Measurements from ENCODE around the gene KIAA1671. TPM values are rescaled to one million over a fixed set of nuclear protein-coding genes. Genes with fewer than 3 reads are reported as not detected.
A peak's percentile ranks its signal among the peaks of the same experiment; 100 is the strongest.

The KIAA1671 gene
- total and polyA plus RNA-seq, 2 of the 4 experiments (the other 2 are of a cell fraction): 0.02 TPM; not detected in 1

DNA sequence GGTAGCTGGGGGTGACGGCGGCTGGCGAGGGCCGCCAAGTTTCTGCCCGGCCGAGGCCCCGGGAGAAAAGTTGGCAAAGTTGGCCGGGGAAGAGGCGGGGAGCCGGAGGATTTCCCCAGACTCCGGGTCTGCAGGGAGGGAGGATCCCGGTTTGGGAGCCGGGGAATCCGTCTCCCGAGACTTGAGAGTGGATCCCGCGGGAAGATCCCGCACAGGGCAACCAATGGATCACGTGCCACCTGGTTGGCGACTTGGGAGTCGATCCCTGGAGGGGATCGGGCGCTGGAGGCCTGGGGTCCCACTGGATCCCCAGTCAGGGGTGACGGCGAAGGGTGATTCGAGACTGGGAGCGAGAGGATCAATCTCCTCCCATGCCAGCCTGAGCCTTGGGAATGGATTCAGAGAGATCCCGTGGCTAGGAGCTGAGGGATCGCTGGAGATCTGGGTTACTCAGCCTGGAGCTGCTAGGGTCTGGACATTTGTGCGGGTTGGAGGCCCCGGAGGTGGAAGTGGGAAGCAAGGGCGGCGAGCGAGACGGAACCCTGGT, 394 bp downstream of the KIAA1671 start:
- Histone ChIP-seq H3K27ac (ENCODE audit: insufficient read depth, low read length) (no peak overlapping the region), H3K14ac (replicated peaks; ENCODE audit: low read depth, low read length) (no peak overlapping the region), H4K8ac (ENCODE audit: low read depth in 2 of 2, low read length in 2 of 2) (no peak overlapping the region), H3K18ac (ENCODE audit: low read depth, low read length) (no peak overlapping the region), H4K20me1 (ENCODE audit: insufficient read depth, low read length) (no peaks in the 10 kb centered on the region), H2BK20ac (ENCODE audit: low read depth, low read length) (no peak overlapping the region), H2AK9ac (replicated peaks; ENCODE audit: low read depth, low read length, poor library complexity) (no peak overlapping the region), H3K9me3 (ENCODE audit: control insufficient read depth, insufficient read depth, low read length) (no peaks in the 10 kb centered on the region), H3K9ac (ENCODE audit: low read depth, low read length) (no peak overlapping the region), H2BK15ac (ENCODE audit: low read depth, low read length) (no peak overlapping the region), H3K4me2 (ENCODE audit: low read depth, low read length) (no peak overlapping the region; the same call in 1 of the 2 replicates), H3K56ac (ENCODE audit: extremely low read depth, insufficient read depth, low read length) (no peak overlapping the region), H3K23ac (ENCODE audit: low read depth, low read length) (no peak overlapping the region), H2AK5ac (ENCODE audit: low read depth, low read length) (no peak overlapping the region), H2BK5ac (ENCODE audit: low read depth, low read length, poor library complexity, severe bottlenecking) (no peak overlapping the region), H3K36me3 (ENCODE audit: control insufficient read depth, insufficient read depth, low read length) (no peaks in the 10 kb centered on the region), H2AFZ (replicated peaks; ENCODE audit: low read length, poor library complexity) (peak overlapping the region; percentile 94), H4K91ac (ENCODE audit: insufficient read depth, low read depth, low read length) (no peak overlapping the region), H3K79me1 (ENCODE audit: low read depth in 1 of 2, low read length in 2 of 2) (no peaks in the 10 kb centered on the region), H3K4ac (ENCODE audit: low read depth, low read length) (no peak overlapping the region), H4K5ac (ENCODE audit: low read depth, low read length) (no peak overlapping the region), H3K4me1 (ENCODE audit: control insufficient read depth, insufficient read depth, low read length) (no peaks in the 10 kb centered on the region), H3K4me3 (ENCODE audit: insufficient read depth, low read depth, low read length) (peak overlapping the region; percentile 39), H3K27me3 (ENCODE audit: control insufficient read depth, insufficient read depth, low read length) (peaks cover 21% of the 10 kb centered on the region), H3K9me1 (ENCODE audit: insufficient read depth, low read length) (no peaks in the 10 kb centered on the region), H2BK120ac (ENCODE audit: low read depth, low read length) (no peak overlapping the region)
- in situ Hi-C loops (cut with MboI; ENCODE audit: low sequenced_read_pairs): no loop called here
- BruUV-seq (replicated peaks): no TSS peak
- POLR2A ChIA-PET (ENCODE audit: unreplicated experiment): no interaction called here
- ATAC-seq (ENCODE audit: low read depth): peak; percentile 60
- CTCF ChIA-PET: no interaction called here
- peak; percentile 7 for DNase-seq
- TF ChIP-seq BHLHE40 (IDR thresholded peaks at IDR 0.05; ENCODE audit: low read depth, low read length): peak; percentile 58
- no peak for TF ChIP-seq POLR2A (IDR thresholded peaks at IDR 0.05; ENCODE audit: low read depth, low read length)
- TF ChIP-seq NFE2L2 (IDR thresholded peaks at IDR 0.05; ENCODE audit: low read depth, low read length): no peak
- no peak for TF ChIP-seq CHD1 (IDR thresholded peaks at IDR 0.05; ENCODE audit: low read depth, low read length)
- TF ChIP-seq, protein P1, sequence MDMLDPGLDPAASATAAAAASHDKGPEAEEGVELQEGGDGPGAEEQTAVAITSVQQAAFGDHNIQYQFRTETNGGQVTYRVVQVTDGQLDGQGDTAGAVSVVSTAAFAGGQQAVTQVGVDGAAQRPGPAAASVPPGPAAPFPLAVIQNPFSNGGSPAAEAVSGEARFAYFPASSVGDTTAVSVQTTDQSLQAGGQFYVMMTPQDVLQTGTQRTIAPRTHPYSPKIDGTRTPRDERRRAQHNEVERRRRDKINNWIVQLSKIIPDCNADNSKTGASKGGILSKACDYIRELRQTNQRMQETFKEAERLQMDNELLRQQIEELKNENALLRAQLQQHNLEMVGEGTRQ (IDR thresholded peaks at IDR 0.05; ENCODE audit: low read depth, low read length): peak; percentile 77
- intact Hi-C loops (cut with micrococcal nuclease): loop anchor here (1.0 kb wide), 1 partner anchor 95 kb away; no protein-coding TSS in a partner anchor
- WGBS, 2 experiments (ENCODE audit: extremely low coverage in 2 of 2, insufficient read length in 1 of 2): 0% methylated on average over 4 of the region's 35 CpGs; no CpG with 5 or more reads in 1 of the 2 experiments
- dilution Hi-C loops (cut with HindIII; ENCODE audit: low sequenced_read_pairs, unreplicated experiment): no loop called here
